Cerebellar cortex (tissue), 1 donor: ENCODE results near the gene PDE3B.
A peak's percentile ranks its signal among the peaks of the same experiment; 100 is the strongest.
"Not testable (repeated sequence)": the region's sequence is repeated elsewhere in the genome, so short reads cannot be mapped to it uniquely, and the experiment has no call there.

Experiments
- DNase-seq: peaks from one replicate; pipeline ENCODE4 v3.0.0-alpha.2; 2015; ENCODE audit warnings: low spot score

Gene PDE3B

DNA sequence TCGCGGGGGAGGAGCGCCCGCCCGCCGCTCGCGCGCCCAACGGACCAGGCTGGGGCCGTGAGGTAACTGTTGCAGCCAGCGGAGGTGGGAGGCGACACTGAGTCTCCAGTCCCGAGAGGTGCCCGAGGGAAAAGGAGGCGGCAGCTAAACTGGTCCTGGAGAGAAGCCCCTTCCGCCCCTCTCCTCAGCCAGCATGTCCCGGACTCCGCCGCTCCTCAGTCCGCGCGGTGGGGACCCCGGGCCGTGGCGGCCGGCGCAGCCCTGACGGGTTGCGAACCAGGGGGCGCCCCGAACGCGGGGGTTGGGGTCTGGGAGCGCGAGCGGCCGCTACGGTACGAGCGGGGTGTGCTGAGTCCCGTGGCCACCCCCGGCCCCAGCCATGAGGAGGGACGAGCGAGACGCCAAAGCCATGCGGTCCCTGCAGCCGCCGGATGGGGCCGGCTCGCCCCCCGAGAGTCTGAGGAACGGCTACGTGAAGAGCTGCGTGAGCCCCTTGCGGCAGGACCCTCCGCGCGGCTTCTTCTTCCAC is at the start of gene PDE3B:
TSS of gene PDE3B (plus strand) at position 108 of the 529 bp plus-strand sequence. CDS start at position 380, 272 bp downstream.
- DNase-seq = peak; percentile 82

DNA sequence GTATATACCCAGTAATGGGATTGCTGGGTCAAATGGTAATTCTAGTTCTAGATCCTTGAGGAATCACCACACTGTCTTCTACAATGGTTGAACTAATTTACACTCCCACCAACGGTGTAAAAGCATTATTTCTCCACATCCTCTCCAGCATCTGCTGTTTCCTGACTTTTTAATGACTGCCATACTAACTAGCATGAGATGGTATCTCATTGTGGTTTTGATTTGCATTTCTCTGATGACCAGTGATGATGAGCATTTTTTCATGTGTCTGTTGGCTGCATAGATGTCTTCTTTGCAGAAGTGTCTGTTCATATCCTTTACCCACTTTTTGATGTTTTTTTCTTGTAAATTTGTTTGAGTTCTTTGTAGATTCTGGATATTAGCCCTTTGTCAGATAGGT is 48.3 kb upstream of the PDE3B start:
- DNase-seq = not testable (repeated sequence)

DNA sequence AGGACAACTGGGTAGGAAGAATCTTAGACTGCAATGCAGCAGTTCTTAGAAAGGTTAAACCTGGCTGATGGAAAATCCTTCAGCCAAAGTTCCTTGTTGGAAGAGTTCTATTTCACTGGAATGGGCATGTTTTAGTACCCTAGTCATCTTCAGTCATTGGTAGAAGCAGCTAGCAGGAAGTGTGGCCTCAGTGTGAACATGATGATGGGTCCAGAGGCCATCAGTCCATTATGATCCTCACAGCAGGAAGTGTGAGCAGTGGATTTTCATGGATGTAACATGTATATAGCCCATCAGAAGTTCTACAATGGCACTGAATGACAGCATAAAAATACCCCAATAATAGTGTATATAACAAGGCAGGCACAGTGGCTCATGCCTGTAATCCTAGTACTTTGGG is 35.9 kb upstream of the PDE3B start:
- DNase-seq = no peak

DNA sequence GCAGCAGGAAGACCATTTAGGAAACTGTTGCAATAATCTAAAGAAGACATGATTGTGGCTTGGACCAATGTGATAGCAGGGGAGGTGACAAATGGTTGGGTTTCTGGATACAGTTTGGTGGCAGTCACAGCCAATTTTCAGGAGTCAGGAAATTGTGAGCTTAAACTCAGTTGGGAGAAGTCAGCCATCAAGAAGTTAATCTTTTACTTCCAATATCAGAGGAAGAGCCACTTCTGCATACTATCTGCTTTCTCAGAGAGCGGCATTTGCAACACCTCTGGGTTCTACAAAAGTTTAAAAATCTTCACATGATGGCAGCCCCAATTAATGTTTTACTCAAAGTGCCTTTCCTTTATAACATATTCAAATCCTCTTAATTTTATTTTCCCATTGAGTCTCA is 33.7 kb upstream of the PDE3B start:
- no peak for DNase-seq

DNA sequence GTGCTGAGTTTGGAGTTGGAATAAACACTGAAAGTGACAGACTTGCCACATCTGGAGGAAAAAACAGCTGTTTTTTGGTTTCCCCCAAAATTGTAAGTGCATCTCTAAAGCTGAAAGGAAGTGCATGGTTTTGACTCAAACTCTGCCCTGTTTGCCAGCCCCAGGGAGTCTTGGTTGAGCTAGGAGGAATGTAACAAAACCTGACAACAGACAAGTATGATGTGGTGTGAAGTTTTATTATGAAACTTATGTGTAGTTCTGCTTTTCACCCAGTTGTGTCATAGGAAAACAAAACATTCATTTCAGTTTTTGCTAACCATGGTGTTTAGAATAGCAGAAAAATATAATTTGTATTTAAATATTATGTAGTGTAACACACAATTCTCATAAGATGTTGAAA is 31.7 kb upstream of the PDE3B start:
- no peak for DNase-seq

DNA sequence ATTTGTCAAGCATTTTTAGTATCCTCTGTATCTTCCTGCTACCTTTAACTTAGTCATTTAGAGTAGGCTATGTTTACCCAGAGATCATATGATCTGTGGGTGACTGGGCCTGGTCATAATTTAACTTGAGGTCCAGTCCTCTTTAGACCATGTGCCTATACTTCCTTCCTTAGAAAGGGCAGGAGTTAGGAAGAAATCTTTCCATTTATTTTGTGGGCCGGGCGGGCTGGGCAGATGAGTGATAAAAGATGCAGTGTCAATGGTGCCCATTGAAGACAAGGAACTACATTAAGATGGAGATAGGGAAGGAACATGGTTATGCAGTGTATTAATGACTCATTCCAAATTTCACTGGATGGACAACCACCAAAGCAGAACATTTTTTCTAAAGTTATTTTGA is 30.9 kb upstream of the PDE3B start:
- no peak for DNase-seq

DNA sequence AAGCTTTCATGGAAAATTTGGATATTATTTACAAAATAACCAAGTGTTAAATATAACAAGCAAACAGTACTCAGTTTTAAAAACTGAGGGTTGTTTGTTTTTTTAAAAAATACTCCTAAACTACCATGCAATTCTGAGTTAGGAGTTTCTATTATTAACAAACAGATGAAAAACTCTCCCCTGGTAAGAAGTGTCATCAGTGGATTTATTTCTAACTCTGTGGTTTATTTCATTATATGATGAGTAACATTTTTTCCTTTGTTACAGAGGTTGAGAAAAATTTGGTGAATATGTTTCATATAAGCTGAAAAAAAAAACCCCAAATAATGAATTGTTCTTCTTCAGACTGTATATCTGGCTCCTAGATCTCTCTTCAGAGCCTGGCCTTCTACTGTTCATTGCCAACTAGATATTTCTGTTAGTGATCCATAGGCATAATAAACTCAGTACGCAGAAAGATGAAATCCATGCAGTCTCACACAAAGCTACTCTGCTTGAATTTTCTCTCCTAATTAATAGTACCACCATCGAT is 29.4 kb upstream of the PDE3B start:
- DNase-seq = no peak

DNA sequence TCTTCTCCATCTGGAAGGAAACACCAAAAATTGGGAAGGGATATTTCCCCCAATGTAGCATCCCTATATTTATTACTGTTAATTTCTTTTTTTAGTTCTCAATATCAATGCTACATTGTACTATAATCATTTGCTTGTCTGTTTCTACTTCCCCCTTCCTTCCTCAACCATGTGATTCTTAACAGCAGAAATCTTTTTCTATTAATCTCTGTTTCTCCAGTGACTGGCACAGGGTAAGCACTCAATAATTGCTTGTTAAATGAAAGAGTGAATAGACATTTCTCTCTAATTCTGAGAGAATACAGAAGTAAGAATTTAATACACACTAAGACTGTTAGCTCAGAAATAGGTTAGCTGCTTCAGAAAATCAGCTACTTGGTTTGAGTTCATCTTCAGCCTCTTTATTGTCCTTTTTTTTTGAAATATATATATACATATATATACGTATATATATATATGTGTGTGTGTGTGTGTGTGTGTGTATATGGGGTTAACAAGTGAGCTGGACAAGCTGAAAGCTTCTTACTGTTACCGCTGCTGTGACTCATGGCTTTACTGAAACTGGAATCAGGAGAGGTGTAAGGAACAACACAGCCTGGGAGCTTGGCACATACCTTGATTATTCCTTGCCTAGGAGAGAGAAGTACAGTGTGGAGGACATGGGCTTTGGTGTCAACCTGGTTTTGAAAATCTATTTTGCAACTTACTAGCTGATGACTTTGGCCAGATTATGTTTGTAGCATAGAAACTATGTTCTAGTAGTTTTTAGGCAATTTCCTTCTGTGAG is 26.2 kb upstream of the PDE3B start:
- no peak for DNase-seq

DNA sequence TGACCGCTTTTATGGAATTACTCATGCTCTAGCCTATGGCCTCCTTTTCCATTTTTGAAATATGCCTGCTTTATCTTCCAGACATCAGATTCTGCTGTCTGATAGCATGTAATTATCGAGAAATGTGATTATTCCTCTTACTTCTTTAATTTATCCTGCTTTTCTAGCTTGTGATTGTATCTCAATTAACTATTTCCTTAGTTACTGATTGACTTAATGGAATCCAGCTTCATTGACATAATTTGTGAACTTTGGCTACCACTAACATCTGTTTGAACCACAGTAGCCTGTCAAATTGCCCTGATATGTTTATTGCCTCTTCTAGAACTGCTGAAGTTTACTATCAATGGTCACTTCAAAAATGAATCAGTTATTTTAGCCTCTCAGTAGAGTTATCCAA is 25.5 kb upstream of the PDE3B start:
- DNase-seq = no peak

DNA sequence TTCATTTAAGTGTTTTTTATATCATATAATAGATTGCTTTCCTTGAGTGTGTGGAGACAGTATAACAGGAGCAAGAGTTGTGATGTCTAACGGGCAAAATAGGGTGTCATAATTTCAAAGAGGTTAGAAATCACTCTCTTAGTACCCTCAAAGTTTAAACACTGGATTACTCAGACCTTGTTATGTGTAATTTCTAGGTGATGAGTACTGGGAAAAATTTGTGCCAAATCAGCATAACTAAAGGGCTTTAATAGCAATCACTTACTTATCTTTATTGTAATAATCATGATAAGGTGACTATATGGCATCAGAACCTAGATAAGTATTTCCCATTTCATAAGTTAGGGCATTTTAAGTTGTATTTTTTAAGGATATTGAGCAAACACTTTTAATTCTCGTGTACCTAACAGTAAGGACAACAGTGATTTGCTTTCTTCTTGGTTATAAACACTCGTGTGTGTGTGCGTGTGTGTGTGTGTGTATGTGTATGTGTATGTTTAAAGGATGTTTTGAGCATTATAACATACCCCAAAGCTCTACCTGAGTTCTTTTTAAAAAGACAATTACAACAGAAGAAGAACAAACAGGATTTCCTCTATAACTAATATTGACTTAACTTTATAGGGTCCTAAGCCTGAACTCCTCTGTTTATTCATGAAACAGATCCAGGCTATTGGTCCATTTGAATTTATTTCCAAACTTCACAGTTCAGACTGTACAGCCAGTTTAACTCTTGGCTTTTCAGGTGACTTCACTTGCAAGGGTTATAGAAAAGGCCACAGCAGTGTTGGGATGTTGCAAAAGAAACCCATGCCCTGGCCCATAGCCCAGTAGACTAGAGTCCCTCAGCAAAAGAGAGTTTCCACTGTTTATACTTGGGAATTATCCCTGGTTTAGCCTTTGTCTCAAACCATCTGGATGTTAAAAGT is 23.7 kb upstream of the PDE3B start:
- no peak for DNase-seq

DNA sequence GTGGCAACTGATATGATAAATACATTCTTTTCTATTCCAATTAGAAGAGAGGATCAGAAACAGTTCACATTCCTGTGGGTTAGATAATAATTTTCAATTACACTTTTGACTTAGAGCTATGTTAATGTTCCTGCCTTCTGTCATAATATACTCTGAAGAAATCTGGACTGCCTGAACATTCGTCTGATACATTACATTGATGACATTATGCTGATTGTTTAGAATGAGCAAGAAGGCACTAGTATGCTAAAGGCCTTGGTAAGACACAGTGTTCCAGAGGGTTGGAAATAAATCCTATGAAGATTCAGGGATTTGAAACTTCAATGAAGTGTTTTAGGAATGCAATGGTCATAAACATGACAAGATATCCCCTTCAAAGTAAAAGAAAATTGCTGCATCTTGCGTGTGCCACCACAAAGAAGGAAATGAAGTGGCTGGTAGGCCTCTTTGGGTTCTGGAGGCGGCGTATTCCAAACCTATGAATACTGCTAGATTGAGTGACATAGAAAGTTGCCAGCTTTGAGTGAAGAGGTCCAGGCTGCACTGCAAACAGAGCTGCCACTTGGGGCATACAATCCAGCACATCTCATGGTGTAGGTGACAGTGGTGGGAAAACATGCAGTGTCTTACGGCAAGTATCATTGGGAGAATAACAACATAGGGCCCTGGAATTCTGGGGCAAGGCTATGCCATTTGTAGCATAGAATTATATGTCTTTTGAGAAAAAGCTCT is 21.2 kb upstream of the PDE3B start:
- no peak for DNase-seq

DNA sequence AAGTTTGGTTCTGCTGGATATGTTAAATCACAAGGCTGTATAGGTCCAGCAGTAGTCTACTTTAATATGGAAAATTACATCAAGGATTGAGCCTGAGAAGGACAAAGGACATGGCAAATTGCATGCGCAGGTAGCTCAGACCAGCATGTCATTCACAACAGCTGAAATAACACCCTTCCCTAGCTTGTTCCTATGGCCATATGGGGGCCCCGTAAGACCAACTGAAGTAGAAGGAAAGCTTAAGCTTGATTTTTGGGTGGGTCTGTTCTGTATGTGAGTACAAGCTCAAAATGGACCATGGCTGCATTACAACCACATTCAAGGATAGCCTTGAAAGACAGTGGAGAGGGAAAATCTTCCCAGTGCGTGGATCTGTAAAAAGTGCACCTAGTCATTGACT is 20.6 kb upstream of the PDE3B start:
- DNase-seq = no peak

DNA sequence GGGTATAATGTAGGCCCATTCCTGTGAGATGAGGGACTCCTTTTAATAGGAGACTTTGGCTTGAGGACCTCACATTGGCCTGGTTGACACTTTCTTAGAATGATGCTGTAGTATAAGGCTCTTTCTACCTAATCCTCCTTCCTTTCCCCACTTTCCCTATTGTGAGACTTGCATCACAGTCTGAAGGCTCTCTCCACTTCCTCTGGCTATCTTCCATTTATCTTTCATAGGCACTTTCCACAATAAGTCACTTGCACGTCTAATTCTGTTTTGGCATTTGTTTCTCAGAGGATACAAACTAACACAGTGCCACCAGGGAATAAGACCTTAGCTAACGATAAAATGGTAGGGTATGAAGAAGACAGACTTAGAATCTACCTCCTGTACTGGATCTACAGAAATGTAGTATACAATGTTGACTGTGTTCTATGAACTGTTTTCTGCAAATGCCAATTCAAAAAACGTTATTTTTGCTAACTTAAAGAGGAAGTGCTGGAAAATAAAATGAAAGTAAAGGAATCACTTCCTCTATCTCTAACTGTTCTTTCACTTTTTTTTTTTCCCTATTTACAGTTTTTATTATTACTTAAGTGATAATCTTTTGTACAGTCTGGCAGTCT is 17.9 kb upstream of the PDE3B start:
- DNase-seq = no peak

DNA sequence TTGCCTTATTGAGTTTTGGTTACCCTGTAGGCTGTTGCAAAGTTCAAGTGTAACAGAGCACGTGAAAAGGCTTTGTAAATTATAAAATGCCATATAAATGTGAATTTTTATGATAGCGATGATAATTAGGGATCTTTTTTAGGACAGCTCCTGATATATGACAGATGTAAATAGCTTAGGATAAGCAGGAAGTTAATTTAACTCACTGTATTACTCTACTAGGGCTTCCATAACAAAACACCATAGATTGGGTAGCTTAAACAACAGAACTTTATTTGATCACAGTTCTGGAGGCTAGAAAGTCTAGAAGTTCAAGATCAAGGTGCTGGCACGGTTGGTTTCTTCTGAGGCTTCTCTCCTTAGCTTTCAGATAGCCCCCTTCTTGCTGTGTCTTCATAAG is 17.0 kb upstream of the PDE3B start:
- no peak for DNase-seq

DNA sequence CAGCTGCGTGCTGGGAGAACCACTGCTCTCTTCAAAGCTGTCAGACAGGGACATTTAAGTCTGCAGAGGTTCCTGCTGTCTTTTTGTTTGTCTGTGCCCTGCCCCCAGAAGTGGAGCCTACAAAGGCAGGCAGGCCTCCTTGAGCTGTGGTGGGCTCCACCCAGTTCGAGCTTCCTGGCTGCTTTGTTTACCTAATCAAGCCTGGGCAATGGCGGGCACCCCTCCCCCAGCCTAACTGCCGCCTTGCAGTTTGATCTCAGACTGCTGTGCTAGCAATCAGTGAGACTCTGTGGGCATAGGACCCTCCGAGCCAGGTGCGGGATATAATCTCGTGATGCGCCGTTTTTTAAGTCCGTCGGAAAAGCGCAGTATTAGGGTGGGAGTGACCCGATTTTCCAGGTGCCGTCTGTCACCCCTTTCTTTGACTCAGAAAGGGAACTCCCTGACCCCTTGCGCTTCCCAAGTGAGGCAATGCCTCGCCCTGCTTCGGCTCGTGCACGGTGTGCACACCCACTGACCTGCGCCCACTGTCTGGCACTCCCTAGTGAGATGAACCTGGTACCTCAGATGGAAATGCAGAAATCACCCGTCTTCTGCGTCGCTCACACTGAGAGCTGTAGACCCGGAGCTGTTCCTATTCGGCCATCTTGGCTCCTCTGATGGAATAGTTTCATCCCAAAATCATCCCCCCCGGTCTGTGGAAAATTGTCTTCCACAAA is 9.9 kb upstream of the PDE3B start:
- DNase-seq = not testable (repeated sequence)

DNA sequence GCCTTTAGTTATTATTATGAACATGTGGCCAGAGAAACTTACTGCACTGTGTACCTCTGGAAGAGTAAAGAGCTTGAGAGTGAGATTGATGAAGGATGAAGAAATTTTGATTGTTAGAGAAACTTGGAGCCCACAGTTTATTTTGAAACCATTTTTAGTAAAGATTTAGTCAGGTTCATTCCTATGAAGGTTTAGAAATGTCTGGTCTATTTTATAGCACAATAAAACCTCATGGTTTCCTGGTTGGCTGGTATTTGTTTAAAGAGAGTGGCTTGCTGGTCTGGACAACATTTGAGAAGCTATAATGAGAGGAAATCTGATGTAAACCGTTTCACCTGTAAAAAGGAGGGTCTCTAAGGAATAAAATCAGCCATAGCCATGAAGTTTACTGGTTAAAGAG is 8.8 kb upstream of the PDE3B start:
- no peak for DNase-seq

DNA sequence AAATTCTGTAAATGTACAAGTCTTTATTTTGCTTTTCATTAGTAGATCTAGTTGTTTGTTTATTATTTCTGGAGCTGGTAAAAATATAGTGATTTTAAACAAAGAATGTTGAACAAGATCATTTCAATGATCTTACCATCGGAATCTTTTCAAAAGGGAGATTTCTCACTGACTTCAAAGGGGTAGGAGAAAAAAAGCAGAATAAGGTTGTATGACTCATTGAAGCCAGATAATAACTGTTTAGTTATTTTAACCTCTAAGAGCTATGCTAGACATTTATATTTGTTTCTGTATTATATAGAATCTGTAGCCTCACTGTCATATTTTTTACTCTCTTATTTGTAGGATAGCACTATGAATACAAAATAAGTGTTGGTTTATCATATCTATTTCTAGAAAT is 8.1 kb upstream of the PDE3B start:
- DNase-seq = no peak

DNA sequence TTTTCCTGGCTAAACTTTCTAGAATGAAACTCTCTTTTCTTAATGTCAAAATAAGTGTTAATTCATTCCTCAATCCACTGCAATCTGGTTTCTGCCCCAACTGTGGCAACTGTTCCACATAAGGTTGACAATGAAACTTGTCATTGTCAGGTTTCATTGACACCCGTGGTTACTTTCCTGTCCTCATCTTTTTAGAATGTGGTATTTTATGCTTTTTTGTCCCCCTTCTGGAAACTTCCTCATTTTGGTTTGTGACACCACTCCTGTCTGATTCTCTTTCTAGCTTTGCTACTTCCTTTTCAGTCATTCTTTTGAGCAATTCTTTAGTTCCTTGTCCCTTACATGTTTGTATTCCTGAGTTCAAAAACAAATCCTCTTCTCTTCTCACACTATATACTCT is 7.5 kb upstream of the PDE3B start:
- DNase-seq = no peak

DNA sequence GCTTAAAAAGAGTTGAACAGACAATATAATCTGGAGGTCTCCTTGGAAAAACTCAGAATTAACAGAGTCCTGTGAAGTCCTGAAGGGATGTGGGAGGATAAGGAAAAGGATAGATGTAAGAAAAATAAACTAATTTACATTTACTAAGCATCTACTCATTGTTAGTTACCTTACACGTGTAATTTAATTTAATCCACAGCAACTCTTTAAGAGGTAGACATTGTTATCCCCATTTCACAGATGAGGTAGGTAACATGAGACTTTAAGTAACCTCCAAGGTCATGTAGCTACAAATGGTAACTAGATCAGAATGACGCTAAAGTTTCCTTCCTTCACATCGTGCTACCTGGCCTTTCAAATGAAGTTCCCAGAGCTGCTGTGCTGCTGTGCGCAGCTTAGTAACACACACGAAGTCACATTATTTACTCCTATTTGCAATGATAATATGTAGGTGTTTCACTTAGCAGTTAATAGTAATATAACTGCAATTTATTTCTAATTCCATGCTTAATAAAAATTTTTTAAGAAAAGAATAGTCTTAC is 5.7 kb upstream of the PDE3B start:
- no peak for DNase-seq

DNA sequence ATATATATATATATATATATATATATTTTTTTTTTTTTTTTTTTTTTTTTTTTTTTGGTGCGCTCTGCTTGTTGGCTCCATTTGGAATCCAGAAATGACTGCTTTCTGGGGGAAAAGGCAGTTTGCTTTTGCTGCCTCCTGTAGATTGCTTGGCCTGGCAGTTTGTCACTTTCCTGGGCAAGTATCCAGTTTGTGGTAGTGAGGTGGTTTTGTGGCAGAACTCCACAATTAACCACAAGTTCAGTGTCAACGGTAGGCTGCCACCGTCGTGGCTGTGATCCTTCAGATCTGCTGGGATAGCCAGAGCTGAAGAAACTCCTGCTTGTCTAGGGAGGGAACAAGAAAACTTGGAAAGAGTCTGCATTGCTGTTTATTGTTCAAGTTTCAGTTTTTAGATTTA is 5.0 kb upstream of the PDE3B start:
- DNase-seq = peak; percentile 77

DNA sequence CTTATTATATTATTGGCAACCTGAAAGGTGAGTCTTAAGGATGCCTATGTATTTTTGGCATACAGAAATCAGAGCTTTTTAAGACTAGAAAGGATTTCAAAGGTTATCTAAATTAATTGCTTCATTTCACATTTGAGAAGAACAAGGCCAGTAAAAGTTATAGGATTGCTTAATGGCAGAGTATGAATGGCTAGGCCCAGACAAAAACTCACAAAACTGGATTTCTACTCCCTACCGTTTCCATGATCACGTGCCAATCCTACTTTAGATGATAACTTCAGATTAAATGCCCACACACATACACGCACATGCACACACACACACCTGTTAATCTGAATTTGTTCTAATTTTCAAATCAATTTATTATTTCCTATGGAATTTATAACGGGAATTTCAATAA is 1.8 kb upstream of the PDE3B start:
- no peak for DNase-seq
